HuH-7.5 (cell line): ENCODE results near the gene WBP4.

ENCODE experiments used
- DNase-seq: peaks from one replicate; pipeline ENCODE4 v3.0.0; 2011; ENCODE audit warnings: low spot score

WBP4 gene

GRCh38 chr13:41048640-41049039 is 12.7 kb upstream of the WBP4 start:
- no peak for DNase-seq

- no peak for DNase-seq
Observed at GRCh38 chr13:41049480-41050440, 11.5 kb upstream of the WBP4 start.

- DNase-seq, result no peak
Observed at GRCh38 chr13:41052441-41052840, 8.9 kb upstream of the WBP4 start.

- DNase-seq, result no peak
Observed at GRCh38 chr13:41053384-41053826, 7.9 kb upstream of the WBP4 start.

- DNase-seq, result peak; percentile 11
Observed at GRCh38 chr13:41054212-41054877, 7.0 kb upstream of the WBP4 start.

- DNase-seq, result peak; percentile 10
Observed at GRCh38 chr13:41054919-41055619, 6.2 kb upstream of the WBP4 start.

GRCh38 chr13:41056194-41056593 is 5.1 kb upstream of the WBP4 start:
- DNase-seq, result no peak

- no peak for DNase-seq
Observed at GRCh38 chr13:41056826-41057711, 4.2 kb upstream of the WBP4 start.

GRCh38 chr13:41058295-41059070 is 2.8 kb upstream of the WBP4 start:
- no peak for DNase-seq

- no peak for DNase-seq
Observed at GRCh38 chr13:41059456-41060081, 1.7 kb upstream of the WBP4 start.

GRCh38 chr13:41060082-41060723 is 1.1 kb upstream of the WBP4 start:
- DNase-seq, result peak; percentile 67

- peak; percentile 19 for DNase-seq
Observed at GRCh38 chr13:41060724-41061074, 610 bp upstream of the WBP4 start.

- DNase-seq, result peak; percentile 48
Observed at GRCh38 chr13:41061914-41062837, 867 bp downstream of the WBP4 start.

- no peak for DNase-seq
Observed at GRCh38 chr13:41064493-41064892, 3.2 kb downstream of the WBP4 start.

GRCh38 chr13:41065078-41065477 is 3.8 kb downstream of the WBP4 start:
- DNase-seq, result no peak

- DNase-seq, result no peak
Observed at GRCh38 chr13:41074523-41074922, 13.2 kb downstream of the WBP4 start.

- peak; percentile 9 for DNase-seq
Observed at GRCh38 chr13:41075034-41075433, 13.7 kb downstream of the WBP4 start.

GRCh38 chr13:41075485-41075884 is 14.2 kb downstream of the WBP4 start:
- no peak for DNase-seq

GRCh38 chr13:41077475-41077874 is 16.2 kb downstream of the WBP4 start:
- DNase-seq, result no peak
